ACHN (cell line): Measurements from ENCODE around the gene TSNAXIP1.

Experiments used
- DNase-seq: peaks from one replicate; pipeline ENCODE4 v3.0.0-alpha.2; 2015
- in situ Hi-C: cut with HindIII; loops from 2 replicates; pipeline ENCODE4 v1.10.0; 2017; ENCODE audit warnings: low sequenced_read_pairs, low pct_ligation_motif_present, low pct_unique_long_range_greater_than_20kb

TSNAXIP1 gene, protein sequence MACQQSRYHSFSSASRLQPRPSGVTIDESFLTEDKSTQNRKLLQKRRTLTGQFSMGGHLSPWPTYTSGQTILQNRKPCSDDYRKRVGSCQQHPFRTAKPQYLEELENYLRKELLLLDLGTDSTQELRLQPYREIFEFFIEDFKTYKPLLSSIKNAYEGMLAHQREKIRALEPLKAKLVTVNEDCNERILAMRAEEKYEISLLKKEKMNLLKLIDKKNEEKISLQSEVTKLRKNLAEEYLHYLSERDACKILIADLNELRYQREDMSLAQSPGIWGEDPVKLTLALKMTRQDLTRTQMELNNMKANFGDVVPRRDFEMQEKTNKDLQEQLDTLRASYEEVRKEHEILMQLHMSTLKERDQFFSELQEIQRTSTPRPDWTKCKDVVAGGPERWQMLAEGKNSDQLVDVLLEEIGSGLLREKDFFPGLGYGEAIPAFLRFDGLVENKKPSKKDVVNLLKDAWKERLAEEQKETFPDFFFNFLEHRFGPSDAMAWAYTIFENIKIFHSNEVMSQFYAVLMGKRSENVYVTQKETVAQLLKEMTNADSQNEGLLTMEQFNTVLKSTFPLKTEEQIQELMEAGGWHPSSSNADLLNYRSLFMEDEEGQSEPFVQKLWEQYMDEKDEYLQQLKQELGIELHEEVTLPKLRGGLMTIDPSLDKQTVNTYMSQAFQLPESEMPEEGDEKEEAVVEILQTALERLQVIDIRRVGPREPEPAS

DNA sequence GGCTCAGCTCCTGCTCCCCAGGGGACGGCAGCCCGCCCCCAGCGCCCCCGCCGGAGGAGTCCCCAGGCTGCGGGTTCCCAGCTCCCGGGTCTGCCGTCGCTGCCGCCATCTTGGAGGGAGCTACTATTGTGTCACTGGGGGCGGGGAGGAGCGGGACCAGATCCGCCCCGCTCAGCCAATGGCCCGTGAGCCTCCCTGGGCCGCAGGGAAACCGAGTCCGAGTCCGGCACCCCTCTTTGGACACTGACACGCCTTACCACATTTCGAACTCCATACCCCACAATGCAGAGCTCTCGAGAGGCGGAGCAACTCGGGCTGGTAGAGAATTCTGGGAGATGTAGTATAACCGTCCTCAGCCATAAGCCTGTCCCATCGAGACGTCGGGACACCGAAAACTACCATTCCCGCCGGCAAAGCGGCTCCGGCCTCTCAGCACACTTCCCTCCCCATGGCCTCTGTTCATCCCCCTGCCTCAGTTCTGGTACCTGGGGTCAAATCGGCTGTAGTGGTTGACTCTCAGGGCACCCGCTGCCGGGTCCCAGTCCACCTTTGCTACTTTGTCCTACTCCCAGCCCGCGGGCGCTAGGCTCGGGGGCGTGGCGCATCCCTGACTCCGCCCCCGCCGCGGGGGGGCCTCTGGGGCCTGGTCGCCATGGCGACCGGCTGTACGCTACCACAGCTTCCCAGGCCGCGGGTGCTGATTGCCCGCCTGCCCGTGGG is at the start of gene TSNAXIP1, which contains the start of gene RANBP10:
TSNAXIP1 (plus strand) TSS at position 462 of the 720 bp plus-strand sequence. CDS start 261 bp downstream, outside the sequence.
RANBP10 (minus strand) TSS at position 133 of the 720 bp plus-strand sequence; CDS start at position 109, 24 bp downstream.
- in situ Hi-C loops: no loop called here

GRCh38 chr16:67758006-67758405 is 48.7 kb upstream of the TSNAXIP1 start:
- in situ Hi-C loops: no loop called here
- no peak for DNase-seq

More for the DNA sequence above, at the start of gene TSNAXIP1, which contains the start of gene RANBP10:
- peak; percentile 100 for DNase-seq

GRCh38 chr16:67758966-67759365 is 47.7 kb upstream of the TSNAXIP1 start:
- no peak for DNase-seq
- in situ Hi-C loops: no loop called here

- in situ Hi-C loops: no loop called here
- no peak for DNase-seq
Observed at GRCh38 chr16:67760206-67760955, 46.3 kb upstream of the TSNAXIP1 start.

- in situ Hi-C loops: no loop called here
- DNase-seq: no peak
Observed at GRCh38 chr16:67760956-67761230, 45.8 kb upstream of the TSNAXIP1 start.

GRCh38 chr16:67761924-67762323 is 44.8 kb upstream of the TSNAXIP1 start:
- in situ Hi-C loops: no loop called here
- DNase-seq: no peak

- DNase-seq: no peak
- in situ Hi-C loops: no loop called here
Observed at GRCh38 chr16:67762385-67762784, 44.3 kb upstream of the TSNAXIP1 start.

DNA sequence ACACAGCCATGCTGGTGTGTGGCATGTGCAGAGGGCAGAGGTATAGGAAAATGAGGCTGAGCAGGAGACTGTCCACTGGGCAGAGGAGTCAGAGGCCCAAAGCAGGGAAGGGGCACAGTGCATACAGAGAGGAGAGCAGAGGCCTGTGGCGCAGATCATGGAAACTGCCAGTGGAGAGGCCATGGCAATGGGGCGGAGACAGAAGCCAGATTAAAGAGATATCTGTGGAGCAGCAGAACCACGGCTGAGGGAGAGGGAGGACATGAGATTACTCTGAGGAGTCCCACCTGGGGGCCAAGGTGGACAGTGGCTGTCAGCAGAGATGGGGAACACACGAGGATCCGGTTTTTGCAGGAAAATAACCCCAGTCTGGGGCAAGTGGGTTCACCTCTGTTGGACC is 43.6 kb upstream of the TSNAXIP1 start:
- in situ Hi-C loops: no loop called here
- DNase-seq: no peak

GRCh38 chr16:67764158-67764667 is 42.5 kb upstream of the TSNAXIP1 start:
- DNase-seq: no peak
- in situ Hi-C loops: no loop called here

GRCh38 chr16:67766291-67766690 is 40.4 kb upstream of the TSNAXIP1 start:
- in situ Hi-C loops: no loop called here
- no peak for DNase-seq

- DNase-seq: peak; percentile 28
- in situ Hi-C loops: no loop called here
Observed at GRCh38 chr16:67767953-67768352, 38.7 kb upstream of the TSNAXIP1 start.

DNA sequence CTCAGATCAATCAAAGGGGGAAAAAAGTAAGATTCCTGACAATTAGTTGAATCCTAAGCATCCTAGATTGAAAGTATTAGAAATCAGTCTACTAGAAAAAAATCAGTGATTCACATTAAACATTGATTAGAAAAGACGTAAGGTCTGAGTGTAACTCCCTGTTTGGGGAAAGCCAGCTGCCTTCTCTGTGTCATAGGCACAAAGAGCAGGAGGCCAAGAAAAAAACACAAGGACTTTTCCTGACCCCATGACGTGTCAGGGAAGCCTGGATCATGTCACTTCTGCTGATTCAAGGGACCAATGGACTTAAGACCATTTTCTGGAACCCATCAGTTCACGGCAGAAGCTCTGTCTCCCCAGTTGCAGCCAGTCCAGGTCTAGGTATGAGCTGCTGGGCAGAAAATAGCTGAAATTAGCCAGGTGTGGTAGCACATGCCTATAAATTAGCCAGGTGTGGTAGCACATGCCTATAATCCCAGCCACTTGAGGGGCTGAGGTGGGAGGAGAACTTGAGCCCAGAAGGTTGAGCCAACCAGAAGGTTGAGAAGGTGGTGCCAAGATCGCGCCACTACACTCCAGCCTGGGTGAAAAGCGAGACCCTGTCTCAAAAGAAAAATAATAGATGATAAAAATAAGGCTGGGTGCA is 36.2 kb upstream of the TSNAXIP1 start:
- in situ Hi-C loops: no loop called here
- no peak for DNase-seq

GRCh38 chr16:67773099-67773498 is 33.6 kb upstream of the TSNAXIP1 start:
- DNase-seq: no peak
- in situ Hi-C loops: no loop called here

GRCh38 chr16:67773569-67774456 is 32.9 kb upstream of the TSNAXIP1 start:
- in situ Hi-C loops: no loop called here
- DNase-seq: no peak

GRCh38 chr16:67774457-67774853 is 32.2 kb upstream of the TSNAXIP1 start:
- in situ Hi-C loops: no loop called here
- DNase-seq: no peak

- in situ Hi-C loops: no loop called here
- no peak for DNase-seq
Observed at GRCh38 chr16:67775273-67775672, 31.4 kb upstream of the TSNAXIP1 start.
